LHCN-M2 (cell line): Measurements from ENCODE around the gene UBA6. TPM values are rescaled to one million over a fixed set of nuclear protein-coding genes. Genes with fewer than 3 reads are reported as not detected.
"Not testable (repeated sequence)": the region's sequence is repeated elsewhere in the genome, so short reads cannot be mapped to it uniquely, and the experiment has no call there.

Experiments
- DNase-seq: peaks from one replicate; pipeline ENCODE4 v3.0.0-alpha.2; 2012; ENCODE audit warnings: low read depth
- total RNA-seq: library from RNA; depleted of rRNA; stranded (reverse); fragments of >200 nt; gene quantifications from 2 replicates; pipeline ENCODE4 v1.2.3, GENCODE V29; 2014

UBA6 gene
- total RNA-seq, 1 experiment from 2014 or later: 174 TPM

GRCh38 chr4:67714248-67714583, 13.3 kb upstream of the UBA6 start:
- no peak for DNase-seq

GRCh38 chr4:67713529-67714247, 12.7 kb upstream of the UBA6 start:
- DNase-seq: peak; percentile 62

- no peak for DNase-seq
Measured at GRCh38 chr4:67712650-67713528, 11.9 kb upstream of the UBA6 start.

- no peak for DNase-seq
Measured at GRCh38 chr4:67712000-67712625, 11.2 kb upstream of the UBA6 start.

GRCh38 chr4:67706682-67707081, 5.7 kb upstream of the UBA6 start:
- not testable (repeated sequence) for DNase-seq

GRCh38 chr4:67704843-67705242, 3.9 kb upstream of the UBA6 start:
- no peak for DNase-seq

- no peak for DNase-seq
Measured at GRCh38 chr4:67702166-67702565, 1.2 kb upstream of the UBA6 start.

- no peak for DNase-seq
Measured at GRCh38 chr4:67701517-67701850, 529 bp upstream of the UBA6 start.

GRCh38 chr4:67700116-67700737, 728 bp downstream of the UBA6 start:
- peak; percentile 15 for DNase-seq

GRCh38 chr4:67699603-67700002, 1.4 kb downstream of the UBA6 start:
- no peak for DNase-seq

- no peak for DNase-seq
Measured at GRCh38 chr4:67697860-67698687, 2.9 kb downstream of the UBA6 start.

- no peak for DNase-seq
Measured at GRCh38 chr4:67696061-67696460, 4.9 kb downstream of the UBA6 start.

GRCh38 chr4:67694662-67695061, 6.3 kb downstream of the UBA6 start:
- DNase-seq: no peak

GRCh38 chr4:67691328-67691727, 9.6 kb downstream of the UBA6 start:
- DNase-seq: no peak

GRCh38 chr4:67687636-67688035, 13.3 kb downstream of the UBA6 start:
- peak; percentile 22 for DNase-seq

GRCh38 chr4:67685532-67685859, 15.5 kb downstream of the UBA6 start:
- DNase-seq: no peak

GRCh38 chr4:67684839-67685531, 16.0 kb downstream of the UBA6 start:
- peak; percentile 51 for DNase-seq

- no peak for DNase-seq
Measured at GRCh38 chr4:67682266-67682665, 18.7 kb downstream of the UBA6 start.

GRCh38 chr4:67680581-67681222, 20.3 kb downstream of the UBA6 start:
- peak; percentile 71 for DNase-seq

GRCh38 chr4:67678612-67679011, 22.3 kb downstream of the UBA6 start:
- no peak for DNase-seq
